SHP77 treated with DMSO at 0.1 percent for 48 hours (cell line): Measurements from ENCODE around the gene L3MBTL3.
"Not testable (repeated sequence)": the region's sequence is repeated elsewhere in the genome, so short reads cannot be mapped to it uniquely, and the experiment has no call there.

Source experiments
- DNase-seq: peaks from one replicate; lab custom pipeline; 2025; lab: John Stamatoyannopoulos, UW

L3MBTL3 gene

GRCh38 chr6:130076512-130076911 is 58.1 kb downstream of the L3MBTL3 start:
- no peak for DNase-seq

DNA sequence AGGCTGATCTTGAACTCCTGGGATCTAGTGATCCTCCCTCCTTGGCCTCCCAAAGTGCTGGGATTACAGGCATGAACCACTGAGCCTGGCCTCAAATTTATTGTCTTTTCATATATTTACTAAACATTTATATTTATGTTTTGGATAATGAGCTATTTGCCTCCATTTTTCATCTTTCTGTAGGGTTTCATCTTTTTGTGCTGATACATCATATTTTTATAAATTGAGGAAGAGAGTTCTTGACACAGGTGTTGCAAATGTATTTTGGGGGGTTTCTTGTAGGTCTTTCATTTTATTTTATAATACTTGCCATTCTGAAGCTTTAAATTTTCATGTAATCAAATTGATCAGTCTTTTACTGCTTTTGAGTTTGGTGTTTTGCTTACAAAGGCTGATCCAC is 72.4 kb downstream of the L3MBTL3 start:
- DNase-seq, result no peak

- DNase-seq, result no peak
Measured at GRCh38 chr6:130093546-130093945, 75.2 kb downstream of the L3MBTL3 start.

DNA sequence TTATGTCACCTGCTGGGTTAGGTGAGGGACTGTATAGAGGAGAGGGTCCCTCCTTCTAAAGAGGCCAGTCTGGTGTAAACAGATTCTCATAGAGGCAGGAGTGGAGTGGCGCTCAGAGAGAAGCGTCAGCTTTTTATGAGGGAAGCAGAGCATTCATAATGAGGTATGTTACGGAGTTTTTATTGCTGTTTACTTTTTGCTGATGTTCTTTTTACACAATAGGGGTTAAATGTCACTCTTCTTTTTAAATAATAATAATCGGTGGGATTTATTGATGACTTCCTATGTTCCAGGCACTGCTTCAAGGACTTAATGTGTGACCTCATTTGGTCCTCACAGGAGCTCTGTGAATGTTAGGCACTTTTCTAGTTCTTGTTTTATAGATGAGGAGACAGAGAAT is 79.9 kb downstream of the L3MBTL3 start:
- DNase-seq, result no peak

DNA sequence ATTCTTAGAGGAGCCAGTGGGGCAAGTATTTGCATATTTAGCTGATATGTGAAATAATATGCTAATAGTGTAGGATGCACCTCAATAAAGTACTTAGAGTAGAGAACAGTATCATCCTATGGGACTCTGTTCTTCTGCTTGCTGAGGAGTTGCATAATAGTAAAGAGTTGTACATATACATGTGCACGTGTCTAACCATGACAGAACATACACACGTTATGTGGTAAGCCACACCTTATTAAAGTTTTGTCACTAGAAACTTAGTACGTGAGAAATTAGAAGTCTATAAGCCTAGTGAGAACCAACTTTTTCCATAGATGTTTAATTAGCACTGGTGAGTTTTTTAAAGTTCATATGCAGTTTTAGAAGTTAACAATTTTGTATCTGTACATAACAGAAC is 80.7 kb downstream of the L3MBTL3 start:
- DNase-seq, result no peak

DNA sequence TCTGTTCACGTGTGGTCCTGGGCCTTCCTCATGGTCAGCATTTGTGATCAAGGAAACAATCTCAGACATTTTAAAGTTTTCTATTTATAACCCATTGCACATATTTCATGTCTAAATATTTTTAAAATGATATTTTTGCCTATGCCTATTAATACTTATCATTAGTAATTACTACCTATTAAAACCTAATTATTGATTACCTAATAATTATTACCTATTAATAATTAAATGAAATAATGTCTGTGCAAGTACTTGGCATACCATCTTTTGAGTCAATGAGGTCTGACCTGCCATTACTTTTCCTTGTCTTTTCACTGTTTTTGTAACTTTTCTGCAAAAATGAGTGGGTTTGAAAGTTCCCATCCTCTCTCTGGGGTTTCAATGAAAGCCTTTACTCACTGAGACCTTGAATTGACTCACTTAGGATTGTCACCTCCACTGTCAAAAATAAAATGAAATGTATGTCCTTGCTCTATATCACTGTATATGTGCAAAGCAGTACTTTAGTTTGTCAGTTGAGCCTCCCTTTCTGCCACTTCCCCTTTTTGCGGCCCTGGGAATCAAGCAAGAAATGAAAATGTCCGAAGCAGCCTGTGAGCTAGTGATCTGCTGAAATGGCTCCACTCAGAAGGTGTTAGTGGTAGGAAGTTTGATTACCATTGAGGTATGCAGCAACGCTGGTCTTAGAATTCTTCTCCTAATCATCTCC is 87.8 kb downstream of the L3MBTL3 start:
- DNase-seq, result no peak

GRCh38 chr6:130107710-130108109 is 89.3 kb downstream of the L3MBTL3 start:
- no peak for DNase-seq

- no peak for DNase-seq
Measured at GRCh38 chr6:130111031-130111430, 92.7 kb downstream of the L3MBTL3 start.

- DNase-seq, result no peak
Measured at GRCh38 chr6:130113201-130113710, 94.9 kb downstream of the L3MBTL3 start.

DNA sequence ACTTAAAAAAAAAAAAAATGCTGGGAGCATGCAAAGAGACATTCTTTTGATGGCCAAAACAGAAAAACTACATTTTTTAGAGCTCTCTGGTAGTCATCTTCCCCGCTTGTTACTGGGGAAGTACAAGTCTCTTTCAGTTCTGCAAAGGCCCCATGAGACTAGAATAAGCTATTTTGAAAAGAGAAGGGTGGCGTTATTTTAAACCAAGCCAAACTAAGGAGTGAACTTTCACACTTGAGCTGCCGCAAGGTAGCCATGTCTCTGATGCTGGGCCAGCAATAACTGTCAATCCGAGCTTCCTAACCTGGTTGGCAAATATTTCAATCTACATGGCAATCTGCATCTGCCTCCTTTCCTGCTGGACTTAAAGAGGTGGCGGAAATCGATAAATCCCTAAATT is 96.7 kb downstream of the L3MBTL3 start:
- no peak for DNase-seq

GRCh38 chr6:130116273-130116672 is 97.9 kb downstream of the L3MBTL3 start:
- no peak for DNase-seq

DNA sequence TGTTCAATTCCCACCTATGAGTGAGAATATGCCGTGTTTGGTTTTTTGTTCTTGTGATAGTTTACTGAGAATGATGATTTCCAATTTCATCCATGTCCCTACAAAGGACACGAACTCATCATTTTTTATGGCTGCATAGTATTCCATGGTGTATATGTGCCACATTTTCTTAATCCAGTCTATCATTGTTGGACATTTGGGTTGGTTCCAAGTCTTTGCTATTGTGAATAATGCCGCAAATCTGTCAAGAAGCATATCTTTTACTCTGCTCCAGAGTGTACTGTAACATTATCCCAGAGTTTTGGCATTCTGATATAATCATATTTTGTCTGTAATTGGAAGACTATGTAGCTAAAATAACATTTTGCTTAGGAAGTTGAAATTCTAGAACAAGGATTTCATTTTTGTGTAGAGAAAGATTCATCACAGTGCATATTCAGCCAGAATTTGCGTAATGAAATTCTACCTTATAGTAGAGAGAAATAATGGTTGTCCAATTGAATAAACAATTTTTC is 98.9 kb downstream of the L3MBTL3 start:
- DNase-seq, result not testable (repeated sequence)

DNA sequence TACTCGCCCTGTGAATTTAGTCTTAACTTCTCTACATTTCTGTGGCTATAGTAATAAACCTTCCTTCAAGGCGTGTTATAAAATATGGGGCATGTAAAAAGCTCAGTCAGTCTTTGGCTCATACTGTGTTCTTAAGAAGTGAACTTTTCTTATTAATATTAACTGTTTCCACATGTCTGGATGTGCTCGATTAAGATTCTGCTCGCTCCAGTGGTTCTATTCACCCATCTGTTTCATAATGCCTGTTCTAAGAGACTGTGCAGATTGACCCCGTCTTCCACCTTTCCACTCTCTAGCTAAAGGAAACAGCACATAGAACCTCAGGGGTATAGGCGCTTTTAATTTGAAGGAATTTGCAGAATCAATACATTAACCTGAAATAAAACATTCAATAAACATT is 99.9 kb downstream of the L3MBTL3 start:
- DNase-seq, result no peak

- DNase-seq, result no peak
Measured at GRCh38 chr6:130119211-130119610, 100.8 kb downstream of the L3MBTL3 start.

DNA sequence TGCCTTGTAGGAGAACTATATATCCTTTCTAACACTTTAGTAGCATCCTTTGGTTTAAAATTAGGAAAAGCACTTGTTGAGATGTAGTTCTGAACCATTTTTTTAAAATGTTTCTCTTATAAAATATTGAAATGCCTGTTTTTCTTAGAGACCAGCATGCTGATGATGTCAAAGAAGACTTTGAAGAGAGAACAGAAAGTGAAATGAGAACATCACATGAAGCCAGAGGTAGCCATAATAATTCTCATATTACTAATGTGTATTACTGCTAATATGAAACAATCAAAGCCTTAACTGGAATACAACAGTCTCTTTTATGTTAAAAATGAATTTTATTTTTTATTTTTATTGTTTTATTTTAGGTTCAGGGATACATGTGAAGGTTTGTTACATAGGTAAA is 102.3 kb downstream of the L3MBTL3 start:
- DNase-seq, result no peak

DNA sequence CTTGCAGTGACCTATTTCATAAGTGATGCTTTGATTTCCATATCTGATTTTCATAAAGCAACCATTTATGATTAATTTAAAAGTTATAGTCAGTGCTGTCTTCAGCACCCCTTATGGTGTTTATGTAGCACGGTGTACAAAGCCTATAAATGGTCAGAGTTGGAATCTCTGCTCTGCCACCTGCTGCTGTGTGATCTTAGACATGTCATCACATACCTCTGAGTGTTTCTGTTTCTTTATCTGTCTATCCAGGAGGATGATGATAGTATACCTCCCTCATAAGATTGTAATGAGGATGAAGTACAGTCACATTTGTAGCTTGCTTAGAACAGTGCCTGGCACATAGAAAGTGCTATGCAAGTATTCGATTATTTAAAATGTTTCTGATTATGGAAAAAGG is 103.9 kb downstream of the L3MBTL3 start:
- DNase-seq, result no peak

DNA sequence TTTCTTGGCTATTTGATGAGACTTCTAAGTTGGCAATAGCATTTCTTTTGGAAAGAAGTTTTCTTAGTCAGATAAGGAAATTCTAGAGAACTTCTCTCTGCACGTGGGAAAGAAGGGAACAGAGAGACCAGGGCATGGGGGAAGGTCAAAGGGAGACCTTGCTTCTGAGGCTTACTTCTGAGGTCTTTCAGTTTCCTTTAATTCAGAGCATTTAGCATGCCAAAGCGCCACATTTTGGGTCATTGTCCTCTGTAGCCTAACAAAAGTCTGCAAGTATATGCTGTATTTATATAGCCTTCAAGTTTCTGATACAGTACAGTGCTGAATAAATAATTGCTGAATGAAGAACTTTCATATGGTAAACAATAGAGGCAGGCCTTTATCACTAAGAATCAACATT is 108.8 kb downstream of the L3MBTL3 start:
- DNase-seq, result no peak

DNA sequence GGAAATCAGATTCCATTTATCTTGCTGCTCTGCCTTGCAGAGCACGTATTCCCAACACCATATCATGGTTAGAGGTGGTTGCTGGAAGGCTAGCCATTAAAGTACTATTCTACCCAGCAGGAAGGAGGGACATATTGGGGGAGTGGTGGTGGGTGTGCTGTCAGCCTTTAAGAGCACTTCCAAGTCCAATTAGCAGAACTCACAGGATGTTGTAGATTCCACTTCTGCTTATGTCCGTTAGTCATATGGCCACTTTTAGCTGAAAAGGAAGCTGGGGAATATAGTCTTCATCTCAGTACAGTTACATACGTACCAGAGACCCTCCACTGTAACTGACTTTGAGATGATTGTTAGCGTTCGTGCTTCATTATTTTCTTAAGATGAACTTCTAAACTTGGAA is 109.9 kb downstream of the L3MBTL3 start:
- DNase-seq, result no peak

- DNase-seq, result no peak
Measured at GRCh38 chr6:130129762-130130246, 111.4 kb downstream of the L3MBTL3 start.

DNA sequence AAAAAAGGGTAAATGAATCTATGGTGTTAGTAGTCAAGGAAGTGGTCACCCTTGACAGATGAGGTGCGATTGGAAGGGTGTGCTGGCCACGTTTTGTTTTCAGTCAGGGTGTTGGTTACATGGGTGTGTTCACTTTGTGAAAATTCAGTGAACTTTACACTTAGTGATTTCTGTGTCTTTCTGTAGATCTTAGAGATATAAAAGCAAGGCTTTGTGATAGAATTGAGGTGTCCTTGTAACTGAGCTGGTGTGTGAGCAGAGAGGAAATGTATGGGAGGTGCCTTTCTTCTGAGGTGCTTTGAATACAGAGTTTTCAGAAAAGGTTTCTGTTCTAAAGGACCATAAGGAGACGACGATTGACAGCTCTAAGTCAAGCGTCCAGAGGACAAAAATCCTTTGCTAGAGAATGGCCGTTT is 113.9 kb downstream of the L3MBTL3 start:
- DNase-seq, result no peak

- DNase-seq, result no peak
Measured at GRCh38 chr6:130134582-130134981, 116.2 kb downstream of the L3MBTL3 start.

GRCh38 chr6:130136798-130137197 is 118.4 kb downstream of the L3MBTL3 start:
- no peak for DNase-seq

- DNase-seq, result no peak
Measured at GRCh38 chr6:130138116-130138908, 119.9 kb downstream of the L3MBTL3 start.
